ENCODE measurements around the gene MT1M. TPM values are rescaled to one million over a fixed set of nuclear protein-coding genes. Genes with fewer than 3 reads are reported as not detected.

Gene MT1M
- total and polyA plus RNA-seq, 2 of the 4 experiments (the other 2 are of a cell fraction) = 0.10 TPM; not detected in 1

GRCh38 chr16:56669840-56670619 lies 37.6 kb downstream of the MT1M start (continued):
- TF ChIP-seq POLR2A (IDR thresholded peaks at IDR 0.05; ENCODE audit: low read depth, low read length) = no peak

- dilution Hi-C loops (cut with HindIII; ENCODE audit: low sequenced_read_pairs, unreplicated experiment) = no loop called here
- CTCF ChIA-PET = no interaction called here
- H4K8ac ChIP-seq (ENCODE audit: low read depth in 2 of 2, low read length in 2 of 2) = no peak overlapping the region
These were observed 38.1 kb downstream of the MT1M start for GRCh38 chr16:56670620-56670934.

More at GRCh38 chr16:56670620-56670934, 38.1 kb downstream of the MT1M start:
- Histone ChIP-seq H4K20me1 (ENCODE audit: insufficient read depth, low read length) (peaks cover 4% of the 10 kb centered on the region; the same call in 1 of the 2 replicates), H3K9me1 (ENCODE audit: insufficient read depth, low read length) (peaks cover 5% of the 10 kb centered on the region), H3K79me1 (ENCODE audit: low read depth in 1 of 2, low read length in 2 of 2) (no peaks in the 10 kb centered on the region), H2BK20ac (ENCODE audit: low read depth, low read length) (no peak overlapping the region), H3K36me3 (ENCODE audit: control insufficient read depth, insufficient read depth, low read length) (no peaks in the 10 kb centered on the region), H2AFZ (replicated peaks; ENCODE audit: low read length, poor library complexity) (no peak overlapping the region), H3K14ac (replicated peaks; ENCODE audit: low read depth, low read length) (no peak overlapping the region), H2BK5ac (ENCODE audit: low read depth, low read length, poor library complexity, severe bottlenecking) (no peak overlapping the region), H2AK5ac (ENCODE audit: low read depth, low read length) (no peak overlapping the region), H3K9ac (ENCODE audit: low read depth, low read length) (no peak overlapping the region), H2BK15ac (ENCODE audit: low read depth, low read length) (no peak overlapping the region), H4K5ac (ENCODE audit: low read depth, low read length) (no peak overlapping the region), H2BK120ac (ENCODE audit: low read depth, low read length) (no peak overlapping the region), H3K18ac (ENCODE audit: low read depth, low read length) (no peak overlapping the region), H3K56ac (ENCODE audit: extremely low read depth, insufficient read depth, low read length) (no peak overlapping the region), H3K4me1 (ENCODE audit: control insufficient read depth, insufficient read depth, low read length) (peaks cover 13% of the 10 kb centered on the region), H3K27me3 (ENCODE audit: control insufficient read depth, insufficient read depth, low read length) (peaks cover 53% of the 10 kb centered on the region), H3K4me3 (ENCODE audit: insufficient read depth, low read depth, low read length) (no peak overlapping the region), H3K23ac (ENCODE audit: low read depth, low read length) (no peak overlapping the region), H4K91ac (ENCODE audit: insufficient read depth, low read depth, low read length) (no peak overlapping the region), H3K4ac (ENCODE audit: low read depth, low read length) (no peak overlapping the region), H3K4me2 (ENCODE audit: low read depth, low read length) (no peak overlapping the region), H3K9me3 (ENCODE audit: control insufficient read depth, insufficient read depth, low read length) (no peaks in the 10 kb centered on the region), H2AK9ac (replicated peaks; ENCODE audit: low read depth, low read length, poor library complexity) (no peak overlapping the region), H3K27ac (ENCODE audit: insufficient read depth, low read length) (no peak overlapping the region)
- POLR2A ChIA-PET (ENCODE audit: unreplicated experiment) = interaction anchor here (0.6 to 0.7 kb wide), 2 partner anchors 44 to 179 kb away, joined by 3 read pairs; no protein-coding TSS in a partner anchor
- no CpG with 5 or more reads among the region's 2 CpGs for WGBS, 2 experiments (ENCODE audit: extremely low coverage in 2 of 2, insufficient read length in 1 of 2)
- BruUV-seq (replicated peaks) = no TSS peak
- intact Hi-C loops (cut with micrococcal nuclease) (no loop called here), in situ Hi-C loops (cut with MboI; ENCODE audit: low sequenced_read_pairs) (no loop called here)
- no peak for TF ChIP-seq BHLHE40 (IDR thresholded peaks at IDR 0.05; ENCODE audit: low read depth, low read length)
- TF ChIP-seq MXI1 (IDR thresholded peaks at IDR 0.05; ENCODE audit: borderline replicate concordance, low read depth, low read length) = no peak
- no peak for TF ChIP-seq FOS (IDR thresholded peaks at IDR 0.05; ENCODE audit: low read depth, low read length)
- no peak for TF ChIP-seq RCOR1 (IDR thresholded peaks at IDR 0.05; ENCODE audit: insufficient replicate concordance, low read length)
- no peak for TF ChIP-seq CEBPB (IDR thresholded peaks at IDR 0.05; ENCODE audit: low read depth, low read length)
- TF ChIP-seq NFE2L2 (IDR thresholded peaks at IDR 0.05; ENCODE audit: low read depth, low read length) = no peak
- TF ChIP-seq RAD21 (IDR thresholded peaks at IDR 0.05; ENCODE audit: low read length) = no peak
- TF ChIP-seq ELK1 (IDR thresholded peaks at IDR 0.05; ENCODE audit: borderline replicate concordance, low read depth, low read length) = no peak
- no peak for TF ChIP-seq MAZ (IDR thresholded peaks at IDR 0.05; ENCODE audit: borderline replicate concordance, low read depth, low read length)
- TF ChIP-seq CTCF (conservative IDR thresholded peaks at IDR 0.05; ENCODE audit: low read depth, low read length) = no peak
- TF ChIP-seq SMC3 (IDR thresholded peaks at IDR 0.05; ENCODE audit: low read depth, low read length) = no peak
- TF ChIP-seq CHD1 (IDR thresholded peaks at IDR 0.05; ENCODE audit: low read depth, low read length) = no peak
- TF ChIP-seq POLR2A (IDR thresholded peaks at IDR 0.05; ENCODE audit: low read depth, low read length) = no peak
- TF ChIP-seq MAFK (IDR thresholded peaks at IDR 0.05; ENCODE audit: low read depth, low read length) = no peak
- no peak for ATAC-seq (ENCODE audit: low read depth)
- DNase-seq = no peak
